ENCODE results near the gene YIF1B.

Gene YIF1B

DNA sequence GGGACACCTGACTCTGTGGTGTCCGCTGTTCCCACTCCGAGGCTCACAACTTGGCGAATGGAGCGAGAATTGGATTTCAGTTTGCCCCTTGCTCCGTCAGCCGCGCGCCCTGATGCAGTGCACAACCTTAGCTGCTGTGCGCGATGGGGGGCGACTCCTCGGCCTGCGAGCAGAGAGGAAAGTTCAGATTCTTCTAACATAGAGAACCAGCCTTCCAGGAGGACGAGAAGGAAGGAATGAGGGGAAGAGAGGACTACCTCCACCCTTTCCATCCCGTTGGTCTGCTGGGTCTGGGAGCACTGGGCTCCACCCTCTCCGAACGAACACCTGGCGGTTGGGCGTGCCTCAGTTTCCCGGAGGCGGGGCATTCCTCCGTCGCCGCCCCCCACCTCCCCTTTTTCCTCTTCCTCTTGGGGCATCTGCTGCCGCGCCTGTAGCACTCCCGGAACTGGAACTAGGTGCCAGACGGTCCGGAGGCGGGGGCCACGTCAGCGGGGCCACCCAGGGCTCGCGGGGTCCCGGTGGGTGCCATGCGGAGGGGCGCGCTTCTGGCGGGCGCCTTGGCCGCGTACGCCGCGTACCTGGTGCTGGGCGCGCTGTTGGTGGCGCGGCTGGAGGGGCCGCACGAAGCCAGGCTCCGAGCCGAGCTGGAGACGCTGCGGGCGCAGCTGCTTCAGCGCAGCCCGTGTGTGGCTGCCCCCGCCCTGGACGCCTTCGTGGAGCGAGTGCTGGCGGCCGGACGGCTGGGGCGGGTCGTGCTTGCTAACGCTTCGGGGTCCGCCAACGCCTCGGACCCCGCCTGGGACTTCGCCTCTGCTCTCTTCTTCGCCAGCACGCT lies 3.9 kb upstream of the YIF1B start, which contains the start of gene KCNK6:
KCNK6 (plus strand) TSS at position 425 of the 838 bp plus-strand sequence; CDS start at position 531, 106 bp downstream.
- no peak for TF ChIP-seq YY1 (IDR thresholded peaks at IDR 0.05; ENCODE audit: low read depth)
- TF ChIP-seq, protein P1, sequence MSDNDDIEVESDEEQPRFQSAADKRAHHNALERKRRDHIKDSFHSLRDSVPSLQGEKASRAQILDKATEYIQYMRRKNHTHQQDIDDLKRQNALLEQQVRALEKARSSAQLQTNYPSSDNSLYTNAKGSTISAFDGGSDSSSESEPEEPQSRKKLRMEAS (IDR thresholded peaks at IDR 0.05) = no peak
- TF ChIP-seq CEBPB (IDR thresholded peaks at IDR 0.05) = no peak
- no peak for TF ChIP-seq ZBTB7A (IDR thresholded peaks at IDR 0.05; ENCODE audit: low read depth)
- TF ChIP-seq USF1 (IDR thresholded peaks at IDR 0.05) = no peak
- no peak for TF ChIP-seq NFIC (IDR thresholded peaks at IDR 0.05)
- TF ChIP-seq EP300 (IDR thresholded peaks at IDR 0.05; ENCODE audit: borderline replicate concordance) = no peak
- TF ChIP-seq, protein P2, sequence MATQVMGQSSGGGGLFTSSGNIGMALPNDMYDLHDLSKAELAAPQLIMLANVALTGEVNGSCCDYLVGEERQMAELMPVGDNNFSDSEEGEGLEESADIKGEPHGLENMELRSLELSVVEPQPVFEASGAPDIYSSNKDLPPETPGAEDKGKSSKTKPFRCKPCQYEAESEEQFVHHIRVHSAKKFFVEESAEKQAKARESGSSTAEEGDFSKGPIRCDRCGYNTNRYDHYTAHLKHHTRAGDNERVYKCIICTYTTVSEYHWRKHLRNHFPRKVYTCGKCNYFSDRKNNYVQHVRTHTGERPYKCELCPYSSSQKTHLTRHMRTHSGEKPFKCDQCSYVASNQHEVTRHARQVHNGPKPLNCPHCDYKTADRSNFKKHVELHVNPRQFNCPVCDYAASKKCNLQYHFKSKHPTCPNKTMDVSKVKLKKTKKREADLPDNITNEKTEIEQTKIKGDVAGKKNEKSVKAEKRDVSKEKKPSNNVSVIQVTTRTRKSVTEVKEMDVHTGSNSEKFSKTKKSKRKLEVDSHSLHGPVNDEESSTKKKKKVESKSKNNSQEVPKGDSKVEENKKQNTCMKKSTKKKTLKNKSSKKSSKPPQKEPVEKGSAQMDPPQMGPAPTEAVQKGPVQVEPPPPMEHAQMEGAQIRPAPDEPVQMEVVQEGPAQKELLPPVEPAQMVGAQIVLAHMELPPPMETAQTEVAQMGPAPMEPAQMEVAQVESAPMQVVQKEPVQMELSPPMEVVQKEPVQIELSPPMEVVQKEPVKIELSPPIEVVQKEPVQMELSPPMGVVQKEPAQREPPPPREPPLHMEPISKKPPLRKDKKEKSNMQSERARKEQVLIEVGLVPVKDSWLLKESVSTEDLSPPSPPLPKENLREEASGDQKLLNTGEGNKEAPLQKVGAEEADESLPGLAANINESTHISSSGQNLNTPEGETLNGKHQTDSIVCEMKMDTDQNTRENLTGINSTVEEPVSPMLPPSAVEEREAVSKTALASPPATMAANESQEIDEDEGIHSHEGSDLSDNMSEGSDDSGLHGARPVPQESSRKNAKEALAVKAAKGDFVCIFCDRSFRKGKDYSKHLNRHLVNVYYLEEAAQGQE (IDR thresholded peaks at IDR 0.05; ENCODE audit: low read depth) = no peak
- no peak for TF ChIP-seq EGR1 (IDR thresholded peaks at IDR 0.05)
- no peak for TF ChIP-seq FOXM1 (IDR thresholded peaks at IDR 0.05; ENCODE audit: borderline replicate concordance, low read depth)
- no peak for TF ChIP-seq TAF1 (IDR thresholded peaks at IDR 0.05; ENCODE audit: low read depth)
- no peak for TF ChIP-seq CREB1 (IDR thresholded peaks at IDR 0.05; ENCODE audit: low read depth)
- TF ChIP-seq RAD21 (IDR thresholded peaks at IDR 0.05; ENCODE audit: low read depth) = no peak
- TF ChIP-seq TCF12 (IDR thresholded peaks at IDR 0.05; ENCODE audit: low read depth) = no peak
- TF ChIP-seq TEAD4 (IDR thresholded peaks at IDR 0.05) = no peak

GRCh38 chr19:38318660-38319059 lies 2.9 kb upstream of the YIF1B start:
- TF ChIP-seq, protein P2 (IDR thresholded peaks at IDR 0.05; ENCODE audit: low read depth) = no peak
- no peak for TF ChIP-seq RAD21 (IDR thresholded peaks at IDR 0.05; ENCODE audit: low read depth)
- TF ChIP-seq TAF1 (IDR thresholded peaks at IDR 0.05; ENCODE audit: low read depth) = no peak
- TF ChIP-seq CEBPB (IDR thresholded peaks at IDR 0.05) = no peak
- TF ChIP-seq, protein P1 (IDR thresholded peaks at IDR 0.05) = no peak
- TF ChIP-seq CREB1 (IDR thresholded peaks at IDR 0.05; ENCODE audit: low read depth) = no peak
- no peak for TF ChIP-seq FOXM1 (IDR thresholded peaks at IDR 0.05; ENCODE audit: borderline replicate concordance, low read depth)
- no peak for TF ChIP-seq YY1 (IDR thresholded peaks at IDR 0.05; ENCODE audit: low read depth)
- no peak for TF ChIP-seq TEAD4 (IDR thresholded peaks at IDR 0.05)
- TF ChIP-seq EGR1 (IDR thresholded peaks at IDR 0.05) = no peak
- no peak for TF ChIP-seq USF1 (IDR thresholded peaks at IDR 0.05)
- no peak for TF ChIP-seq ZBTB7A (IDR thresholded peaks at IDR 0.05; ENCODE audit: low read depth)

GRCh38 chr19:38317104-38317612 lies 1.4 kb upstream of the YIF1B start:
- TF ChIP-seq EP300 (IDR thresholded peaks at IDR 0.05; ENCODE audit: borderline replicate concordance) (no peak), TEAD4 (IDR thresholded peaks at IDR 0.05) (no peak), TAF1 (IDR thresholded peaks at IDR 0.05; ENCODE audit: low read depth) (no peak), TCF12 (IDR thresholded peaks at IDR 0.05; ENCODE audit: low read depth) (no peak), USF1 (IDR thresholded peaks at IDR 0.05) (no peak)
- TF ChIP-seq, protein P2 (IDR thresholded peaks at IDR 0.05; ENCODE audit: low read depth) = no peak

Data from Ishikawa (cell line).